WTC11 (cell line): ENCODE measurements around the gene MYBL2. TPM values are rescaled to one million over a fixed set of nuclear protein-coding genes. Genes with fewer than 3 reads are reported as not detected.

Experiments
- ATAC-seq: fragments of 200-7000 bp; cut with Tn5 transposase; 2 replicates; pipeline ENCODE4 v1.10.0; 2021; ENCODE audit warnings: mild to moderate bottlenecking, moderate library complexity
- CTCF ChIA-PET: fragments of 300-600 bp; sonication (Branson Sonifier 250); formaldehyde crosslinking; loops from one replicate; lab custom pipeline; 2021; ENCODE audit warnings: antibody characterized with exemption; lab: Charles Lee
- POLR2A ChIA-PET: fragments of 350-600 bp; sonication (Branson Sonifier 250); formaldehyde crosslinking; loops from one replicate; lab custom pipeline; 2021; ENCODE audit warnings: antibody characterized with exemption; lab: Charles Lee
- DNase-seq: peaks from one replicate; pipeline ENCODE4 v3.0.0; 2021; ENCODE audit warnings: low spot score
- H3K27ac Mint-ChIP-seq: 2 replicates; pipeline ENCODE4 v1.8.0; 2021; ENCODE audit warnings: mixed read lengths
- H3K27me3 Mint-ChIP-seq: 2 replicates; pipeline ENCODE4 v1.8.0; 2021; ENCODE audit warnings: low read depth, mild to moderate bottlenecking, moderate library complexity, mixed read lengths
- H3K36me3 Mint-ChIP-seq: 2 replicates; pipeline ENCODE4 v1.8.0; 2021; ENCODE audit warnings: mixed read lengths
- H3K4me1 Mint-ChIP-seq: 2 replicates; pipeline ENCODE4 v1.8.0; 2022; ENCODE audit warnings: mixed read lengths
- H3K4me3 Mint-ChIP-seq: 2 replicates; pipeline ENCODE4 v1.8.0; 2021; ENCODE audit warnings: mild to moderate bottlenecking, moderate library complexity, mixed read lengths
- H3K9me3 Mint-ChIP-seq: 2 replicates; pipeline ENCODE4 v1.8.0; 2021; ENCODE audit warnings: mixed read lengths
- CBFB ChIP-seq: sonication (generic); formaldehyde crosslinking; IDR thresholded peaks from 2 replicates; pipeline ENCODE4 v1.8.1; 2022; ENCODE audit warnings: mild to moderate bottlenecking, low read depth, missing genetic modification reagents
- CREB1 ChIP-seq: sonication (generic); formaldehyde crosslinking; IDR thresholded peaks from 2 replicates; pipeline ENCODE4 v1.8.0; 2023; ENCODE audit warnings: mild to moderate bottlenecking, missing genetic modification reagents
- ETV6 ChIP-seq: sonication (generic); formaldehyde crosslinking; IDR thresholded peaks from 2 replicates; pipeline ENCODE4 v1.8.1; 2022; ENCODE audit warnings: mild to moderate bottlenecking, missing genetic modification reagents
- GRHL2 ChIP-seq: fragments of 250-450 bp; sonication (Bioruptor Pico); IDR thresholded peaks from 2 replicates; pipeline ENCODE4 v1.8.0; 2022; ENCODE audit warnings: mild to moderate bottlenecking, moderate library complexity; ENCODE audit not compliant: insufficient replicate concordance, severe bottlenecking
- HMGXB4 ChIP-seq: sonication (generic); formaldehyde crosslinking; IDR thresholded peaks from 2 replicates; pipeline ENCODE4 v1.8.1; 2023; ENCODE audit warnings: mild to moderate bottlenecking, moderate library complexity, missing genetic modification reagents
- JAZF1 ChIP-seq: fragments of 250-450 bp; sonication (Bioruptor Pico); IDR thresholded peaks from 2 replicates; pipeline ENCODE4 v1.9.0; 2021; ENCODE audit warnings: moderate library complexity, mild to moderate bottlenecking, inconsistent platforms
- JUN ChIP-seq: sonication (generic); formaldehyde crosslinking; IDR thresholded peaks from 2 replicates; pipeline ENCODE4 v1.8.0; 2023; ENCODE audit warnings: mild to moderate bottlenecking, missing genetic modification reagents
- KAT7 ChIP-seq: sonication (generic); formaldehyde crosslinking; IDR thresholded peaks from 2 replicates; pipeline ENCODE4 v1.8.1; 2023; ENCODE audit warnings: missing genetic modification reagents, mild to moderate bottlenecking, borderline replicate concordance
- PREB ChIP-seq: sonication (generic); formaldehyde crosslinking; IDR thresholded peaks from 2 replicates; pipeline ENCODE4 v1.8.1; 2022; ENCODE audit warnings: mild to moderate bottlenecking, missing genetic modification reagents, moderate library complexity, borderline replicate concordance
- SMAD3 ChIP-seq: sonication (generic); formaldehyde crosslinking; IDR thresholded peaks from 2 replicates; pipeline ENCODE4 v1.8.0; 2022; ENCODE audit warnings: missing genetic modification reagents, mild to moderate bottlenecking, borderline replicate concordance
- SP1 ChIP-seq: sonication (generic); formaldehyde crosslinking; conservative IDR thresholded peaks from 2 replicates; pipeline ENCODE4 v1.8.1; 2022; ENCODE audit warnings: missing genetic modification reagents
- USF1 ChIP-seq: sonication (generic); formaldehyde crosslinking; IDR thresholded peaks from 2 replicates; pipeline ENCODE4 v1.8.0; 2022; ENCODE audit warnings: mild to moderate bottlenecking, missing genetic modification reagents
- USF2 ChIP-seq: sonication (generic); formaldehyde crosslinking; IDR thresholded peaks from 2 replicates; pipeline ENCODE4 v1.8.1; 2023; ENCODE audit warnings: mild to moderate bottlenecking, missing genetic modification reagents, moderate library complexity
- ZBTB21 ChIP-seq: sonication (generic); formaldehyde crosslinking; IDR thresholded peaks from 2 replicates; pipeline ENCODE4 v1.8.1; 2023; ENCODE audit warnings: mild to moderate bottlenecking, missing genetic modification reagents, borderline replicate concordance
- ZBTB43 ChIP-seq: sonication (generic); formaldehyde crosslinking; IDR thresholded peaks from 2 replicates; pipeline ENCODE4 v1.8.1; 2023; ENCODE audit warnings: mild to moderate bottlenecking, missing genetic modification reagents
- ZMAT4 ChIP-seq: fragments of 250-450 bp; sonication (Bioruptor Pico); IDR thresholded peaks from 2 replicates; pipeline ENCODE4 v1.9.0; 2021; ENCODE audit warnings: mild to moderate bottlenecking
- ZNF263 ChIP-seq: sonication (generic); formaldehyde crosslinking; IDR thresholded peaks from 2 replicates; pipeline ENCODE4 v1.8.1; 2022; ENCODE audit warnings: low read depth, mild to moderate bottlenecking, moderate library complexity, missing genetic modification reagents
- ZNF423 ChIP-seq: fragments of 250-450 bp; sonication (Bioruptor Pico); IDR thresholded peaks from 2 replicates; pipeline ENCODE4 v2.1.2; 2022; ENCODE audit warnings: mild to moderate bottlenecking, moderate library complexity
- total RNA-seq: library from RNA; stranded (reverse); gene quantifications from 3 replicates; pipeline ENCODE4 v1.2.3, GENCODE V29; 2021
- TF ChIP-seq, protein P1 (sequence below): sonication (generic); formaldehyde crosslinking; IDR thresholded peaks from 2 replicates; pipeline ENCODE4 v1.8.0; 2023; ENCODE audit warnings: mild to moderate bottlenecking, missing genetic modification reagents
- TF ChIP-seq, protein P2 (sequence below): fragments of 250-450 bp; sonication (Bioruptor Pico); IDR thresholded peaks from 2 replicates; pipeline ENCODE4 v1.9.0; 2021; ENCODE audit warnings: mild to moderate bottlenecking

The MYBL2 gene
- total RNA-seq, 1 experiment from 2014 or later, result 166 TPM

DNA sequence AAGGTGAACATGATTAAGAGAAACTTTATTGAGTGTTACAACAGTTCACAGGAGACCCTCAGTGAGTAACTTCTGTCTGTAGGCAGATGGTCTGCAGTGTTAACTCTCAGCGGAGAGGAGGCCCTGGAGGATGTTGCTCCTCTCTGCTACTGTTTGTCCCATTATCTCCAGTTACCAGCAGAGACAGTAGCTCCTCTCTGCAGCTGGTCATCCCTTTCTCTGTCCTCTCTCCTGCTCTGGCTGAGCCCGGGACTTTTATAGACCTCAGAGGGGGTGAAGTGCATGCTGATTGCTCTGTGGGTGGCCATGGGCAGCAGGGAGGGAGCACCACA is 54.1 kb downstream of the MYBL2 start:
- CTCF ChIA-PET, result interaction anchor here (0.7 to 1.3 kb wide), 7 partner anchors 12 to 359 kb away, joined by 3 to 5 read pairs (median 3); no protein-coding TSS in a partner anchor
- H3K9me3 Mint-ChIP-seq, result peaks cover 8% of the 10 kb centered on the region
- H3K36me3 Mint-ChIP-seq, result peaks cover 4% of the 10 kb centered on the region; the same call in 1 of the 2 replicates
- no peak overlapping the region for H3K4me3 Mint-ChIP-seq
- no peaks in the 10 kb centered on the region for H3K27me3 Mint-ChIP-seq
- DNase-seq, result no peak
- TF ChIP-seq ZNF263 (CRISPR knock-in tag) (peak; percentile 42; the same call in 1 of the 2 replicates), USF2 (CRISPR knock-in tag) (no peak)
- peaks cover 14% of the 10 kb centered on the region for H3K4me1 Mint-ChIP-seq
- 0 out of 2 replicates have a peak overlapping the region, but pooled peaks have one; percentile 45 for H3K27ac Mint-ChIP-seq
- ATAC-seq, result peak; percentile 18
- POLR2A ChIA-PET, result no interaction called here

DNA sequence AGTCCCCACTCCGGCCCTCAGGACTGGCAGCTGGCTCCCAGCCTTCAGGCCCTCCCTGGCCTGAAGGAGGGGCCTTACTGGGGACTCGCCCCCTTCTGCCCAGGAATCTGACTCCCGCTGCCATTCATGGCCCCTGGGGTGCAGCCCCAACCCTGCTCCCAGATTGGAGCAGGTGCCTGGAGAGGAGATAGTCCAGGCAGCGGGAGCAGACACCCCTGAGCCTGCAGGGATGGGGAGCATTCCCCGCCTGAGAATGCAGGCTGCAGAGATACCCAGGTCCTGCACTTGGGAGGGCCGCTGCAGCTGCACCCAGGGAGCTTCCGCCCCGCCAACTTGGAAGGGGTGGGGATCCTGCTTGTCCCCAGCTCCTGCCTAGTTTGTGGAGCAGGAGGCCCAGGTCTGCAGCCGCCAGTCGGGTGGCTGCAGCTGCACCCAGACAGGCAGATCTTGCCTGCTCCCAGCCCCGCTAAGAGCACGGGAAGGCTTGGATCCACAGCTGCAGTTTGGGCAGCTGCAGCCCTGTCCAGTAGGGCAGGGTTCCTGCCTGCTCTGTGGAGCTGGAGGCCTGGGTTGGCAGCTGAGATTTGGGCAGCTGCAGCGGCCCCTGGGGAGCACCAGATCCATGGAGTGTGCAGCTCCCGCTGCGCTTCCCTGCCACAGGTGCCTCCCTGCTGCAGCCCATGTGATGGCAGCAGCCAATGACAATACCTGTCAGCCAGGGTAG is 54.7 kb downstream of the MYBL2 start:
- POLR2A ChIA-PET, result interaction anchor here (0.5 kb wide), 1 partner anchor 72 kb away, joined by 4 read pairs; no protein-coding TSS in a partner anchor
- CTCF ChIA-PET, result interaction anchor here (0.5 to 1.3 kb wide), 8 partner anchors 11 to 359 kb away, joined by 3 to 5 read pairs (median 3); no protein-coding TSS in a partner anchor
- Mint-ChIP-seq H3K36me3 (peaks cover 4% of the 10 kb centered on the region; the same call in 1 of the 2 replicates), H3K4me3 (no peak overlapping the region), H3K4me1 (peaks cover 14% of the 10 kb centered on the region), H3K27me3 (no peaks in the 10 kb centered on the region), H3K27ac (no peak overlapping the region), H3K9me3 (peaks cover 8% of the 10 kb centered on the region)
- DNase-seq (peak; percentile 20), ATAC-seq (peak; percentile 77)
- TF ChIP-seq SP1, result 0 out of 2 replicates have a peak, but pooled peaks have one; percentile 6
- TF ChIP-seq ZMAT4 (CRISPR knock-in tag), result no peak
- TF ChIP-seq HMGXB4 (CRISPR knock-in tag), result no peak
- TF ChIP-seq JAZF1 (CRISPR knock-in tag), result no peak
- TF ChIP-seq, protein P1, sequence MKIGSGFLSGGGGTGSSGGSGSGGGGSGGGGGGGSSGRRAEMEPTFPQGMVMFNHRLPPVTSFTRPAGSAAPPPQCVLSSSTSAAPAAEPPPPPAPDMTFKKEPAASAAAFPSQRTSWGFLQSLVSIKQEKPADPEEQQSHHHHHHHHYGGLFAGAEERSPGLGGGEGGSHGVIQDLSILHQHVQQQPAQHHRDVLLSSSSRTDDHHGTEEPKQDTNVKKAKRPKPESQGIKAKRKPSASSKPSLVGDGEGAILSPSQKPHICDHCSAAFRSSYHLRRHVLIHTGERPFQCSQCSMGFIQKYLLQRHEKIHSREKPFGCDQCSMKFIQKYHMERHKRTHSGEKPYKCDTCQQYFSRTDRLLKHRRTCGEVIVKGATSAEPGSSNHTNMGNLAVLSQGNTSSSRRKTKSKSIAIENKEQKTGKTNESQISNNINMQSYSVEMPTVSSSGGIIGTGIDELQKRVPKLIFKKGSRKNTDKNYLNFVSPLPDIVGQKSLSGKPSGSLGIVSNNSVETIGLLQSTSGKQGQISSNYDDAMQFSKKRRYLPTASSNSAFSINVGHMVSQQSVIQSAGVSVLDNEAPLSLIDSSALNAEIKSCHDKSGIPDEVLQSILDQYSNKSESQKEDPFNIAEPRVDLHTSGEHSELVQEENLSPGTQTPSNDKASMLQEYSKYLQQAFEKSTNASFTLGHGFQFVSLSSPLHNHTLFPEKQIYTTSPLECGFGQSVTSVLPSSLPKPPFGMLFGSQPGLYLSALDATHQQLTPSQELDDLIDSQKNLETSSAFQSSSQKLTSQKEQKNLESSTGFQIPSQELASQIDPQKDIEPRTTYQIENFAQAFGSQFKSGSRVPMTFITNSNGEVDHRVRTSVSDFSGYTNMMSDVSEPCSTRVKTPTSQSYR, result no peak
- no peak for TF ChIP-seq SMAD3 (CRISPR knock-in tag)
- TF ChIP-seq JUN (CRISPR knock-in tag), result no peak
- no peak for TF ChIP-seq KAT7 (CRISPR knock-in tag)
- no peak for TF ChIP-seq GRHL2 (CRISPR knock-in tag)
- no peak for TF ChIP-seq CBFB (CRISPR knock-in tag)
- TF ChIP-seq ZNF423 (CRISPR knock-in tag), result peak; percentile 67
- peak; percentile 83 for TF ChIP-seq USF1 (CRISPR knock-in tag)
- TF ChIP-seq ZBTB21 (CRISPR knock-in tag), result 0 out of 2 replicates have a peak, but pooled peaks have one; percentile 17
- no peak for TF ChIP-seq ZBTB43
- no peak for TF ChIP-seq PREB
- no peak for TF ChIP-seq CREB1
- TF ChIP-seq, protein P2, sequence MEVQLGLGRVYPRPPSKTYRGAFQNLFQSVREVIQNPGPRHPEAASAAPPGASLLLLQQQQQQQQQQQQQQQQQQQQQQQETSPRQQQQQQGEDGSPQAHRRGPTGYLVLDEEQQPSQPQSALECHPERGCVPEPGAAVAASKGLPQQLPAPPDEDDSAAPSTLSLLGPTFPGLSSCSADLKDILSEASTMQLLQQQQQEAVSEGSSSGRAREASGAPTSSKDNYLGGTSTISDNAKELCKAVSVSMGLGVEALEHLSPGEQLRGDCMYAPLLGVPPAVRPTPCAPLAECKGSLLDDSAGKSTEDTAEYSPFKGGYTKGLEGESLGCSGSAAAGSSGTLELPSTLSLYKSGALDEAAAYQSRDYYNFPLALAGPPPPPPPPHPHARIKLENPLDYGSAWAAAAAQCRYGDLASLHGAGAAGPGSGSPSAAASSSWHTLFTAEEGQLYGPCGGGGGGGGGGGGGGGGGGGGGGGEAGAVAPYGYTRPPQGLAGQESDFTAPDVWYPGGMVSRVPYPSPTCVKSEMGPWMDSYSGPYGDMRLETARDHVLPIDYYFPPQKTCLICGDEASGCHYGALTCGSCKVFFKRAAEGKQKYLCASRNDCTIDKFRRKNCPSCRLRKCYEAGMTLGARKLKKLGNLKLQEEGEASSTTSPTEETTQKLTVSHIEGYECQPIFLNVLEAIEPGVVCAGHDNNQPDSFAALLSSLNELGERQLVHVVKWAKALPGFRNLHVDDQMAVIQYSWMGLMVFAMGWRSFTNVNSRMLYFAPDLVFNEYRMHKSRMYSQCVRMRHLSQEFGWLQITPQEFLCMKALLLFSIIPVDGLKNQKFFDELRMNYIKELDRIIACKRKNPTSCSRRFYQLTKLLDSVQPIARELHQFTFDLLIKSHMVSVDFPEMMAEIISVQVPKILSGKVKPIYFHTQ (CRISPR knock-in tag), result no peak
- TF ChIP-seq ETV6 (CRISPR knock-in tag), result no peak
